ENCODE measurements around the gene GARRE1.
"Not testable (repeated sequence)": the region's sequence is repeated elsewhere in the genome, so short reads cannot be mapped to it uniquely, and the experiment has no call there.

Gene GARRE1

DNA sequence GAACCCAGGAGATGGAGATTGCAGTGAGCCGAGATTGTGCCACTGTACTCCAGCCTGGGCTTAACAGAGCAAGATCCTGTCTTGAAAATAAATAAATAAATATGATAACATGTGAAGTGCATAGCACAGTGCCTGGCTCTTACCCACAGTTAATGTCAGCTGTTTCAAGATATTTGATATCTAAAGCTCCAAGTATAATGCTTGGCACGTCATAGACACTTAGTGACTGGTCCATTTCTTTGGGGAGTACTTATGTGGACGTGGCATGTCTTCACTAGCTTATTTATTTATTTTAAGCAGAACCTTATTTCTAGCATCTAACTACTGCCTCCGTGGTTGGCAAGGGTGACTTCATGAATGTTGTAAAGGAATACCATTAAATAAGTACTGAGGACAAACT is 18.8 kb downstream of the GARRE1 start:
- FAIRE-seq = no peak
- no peak for DNase-seq (ENCODE audit: insufficient read length, low spot score)
- TF ChIP-seq POU2F2 (IDR thresholded peaks at IDR 0.05; ENCODE audit: low read depth, low read length) (no peak), POLR2AphosphoS5 (IDR thresholded peaks at IDR 0.05; ENCODE audit: low read depth, low read length) (no peak), POLR2A (IDR thresholded peaks at IDR 0.05; ENCODE audit: low read depth, low read length) (no peak), PAX5 (IDR thresholded peaks at IDR 0.05; ENCODE audit: insufficient read depth, low read length, severe bottlenecking) (no peak), SPI1 (IDR thresholded peaks at IDR 0.05; ENCODE audit: low read depth, low read length) (no peak), TAF1 (IDR thresholded peaks at IDR 0.05; ENCODE audit: low read depth, low read length) (no peak)

DNA sequence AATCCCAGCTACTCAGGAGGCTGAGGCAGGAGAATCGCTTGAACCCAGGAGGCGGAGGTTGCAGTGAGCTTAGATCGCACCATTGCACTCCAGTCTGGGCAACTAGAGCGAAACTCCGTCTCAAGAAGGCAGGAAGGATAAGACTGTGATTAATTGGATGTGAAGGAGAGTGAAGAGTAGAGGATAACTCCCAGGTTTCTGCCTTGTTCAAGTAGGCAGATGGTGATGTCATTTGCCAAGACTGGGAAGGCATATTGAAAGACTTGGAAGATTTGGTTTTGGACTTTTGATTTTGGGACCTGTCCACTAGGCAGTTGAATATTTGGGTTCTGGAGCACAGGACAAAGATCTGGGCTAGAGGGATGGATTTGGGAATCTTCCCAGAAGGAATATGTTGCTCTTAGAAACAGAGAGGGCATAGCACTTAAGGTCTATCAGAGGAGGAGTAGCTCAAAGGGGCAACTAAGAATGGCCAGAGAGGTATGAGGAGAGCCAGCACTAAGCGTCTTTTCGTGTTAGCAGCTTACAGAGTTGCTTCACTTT is 20.0 kb downstream of the GARRE1 start:
- FAIRE-seq (no peak), DNase-seq (ENCODE audit: insufficient read length, low spot score) (no peak)
- no peak for TF ChIP-seq TAF1 (IDR thresholded peaks at IDR 0.05; ENCODE audit: low read depth, low read length)
- TF ChIP-seq POU2F2 (IDR thresholded peaks at IDR 0.05; ENCODE audit: low read depth, low read length) = no peak
- no peak for TF ChIP-seq POLR2A (IDR thresholded peaks at IDR 0.05; ENCODE audit: low read depth, low read length)
- TF ChIP-seq PAX5 (IDR thresholded peaks at IDR 0.05; ENCODE audit: insufficient read depth, low read length, severe bottlenecking) = no peak
- TF ChIP-seq POLR2AphosphoS5 (IDR thresholded peaks at IDR 0.05; ENCODE audit: low read depth, low read length) = no peak
- no peak for TF ChIP-seq SPI1 (IDR thresholded peaks at IDR 0.05; ENCODE audit: low read depth, low read length)

- TF ChIP-seq POU2F2 (IDR thresholded peaks at IDR 0.05; ENCODE audit: low read depth, low read length) = no peak
- TF ChIP-seq POLR2A (IDR thresholded peaks at IDR 0.05; ENCODE audit: low read depth, low read length) = no peak
- TF ChIP-seq PAX5 (IDR thresholded peaks at IDR 0.05; ENCODE audit: insufficient read depth, low read length, severe bottlenecking) = no peak
- no peak for TF ChIP-seq TAF1 (IDR thresholded peaks at IDR 0.05; ENCODE audit: low read depth, low read length)
- TF ChIP-seq POLR2AphosphoS5 (IDR thresholded peaks at IDR 0.05; ENCODE audit: low read depth, low read length) = no peak
- no peak for TF ChIP-seq SPI1 (IDR thresholded peaks at IDR 0.05; ENCODE audit: low read depth, low read length)
- no peak for FAIRE-seq
- no peak for DNase-seq (ENCODE audit: insufficient read length, low spot score)
Measured at GRCh38 chr19:34274827-34275625, 20.7 kb downstream of the GARRE1 start.

GRCh38 chr19:34275705-34276104 is 21.4 kb downstream of the GARRE1 start:
- FAIRE-seq (no peak), DNase-seq (ENCODE audit: insufficient read length, low spot score) (no peak)
- TF ChIP-seq SPI1 (IDR thresholded peaks at IDR 0.05; ENCODE audit: low read depth, low read length) (no peak), PAX5 (IDR thresholded peaks at IDR 0.05; ENCODE audit: insufficient read depth, low read length, severe bottlenecking) (no peak), POU2F2 (IDR thresholded peaks at IDR 0.05; ENCODE audit: low read depth, low read length) (no peak), POLR2A (IDR thresholded peaks at IDR 0.05; ENCODE audit: low read depth, low read length) (no peak), POLR2AphosphoS5 (IDR thresholded peaks at IDR 0.05; ENCODE audit: low read depth, low read length) (no peak), TAF1 (IDR thresholded peaks at IDR 0.05; ENCODE audit: low read depth, low read length) (no peak)

DNA sequence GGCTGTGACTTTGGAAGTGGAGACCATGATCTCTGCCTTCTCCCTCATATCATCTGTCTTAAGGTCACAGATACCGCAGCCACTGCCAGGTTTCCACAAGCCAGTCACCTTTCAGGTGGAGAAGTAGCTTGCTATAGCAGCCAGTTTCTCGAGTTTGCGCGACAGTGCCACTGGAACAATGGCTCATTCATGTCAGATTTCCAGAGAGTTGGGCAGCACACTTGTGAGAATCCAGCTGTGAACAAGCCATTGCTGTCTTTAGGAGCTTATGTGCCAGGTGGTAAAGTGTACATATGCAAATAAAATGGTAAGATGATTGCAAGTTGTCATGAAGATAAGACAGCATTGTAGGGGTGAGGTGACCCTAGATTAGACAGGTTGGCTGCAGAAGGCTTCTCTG is 22.3 kb downstream of the GARRE1 start:
- no peak for TF ChIP-seq POLR2A (IDR thresholded peaks at IDR 0.05; ENCODE audit: low read depth, low read length)
- no peak for TF ChIP-seq POU2F2 (IDR thresholded peaks at IDR 0.05; ENCODE audit: low read depth, low read length)
- no peak for TF ChIP-seq TAF1 (IDR thresholded peaks at IDR 0.05; ENCODE audit: low read depth, low read length)
- no peak for TF ChIP-seq SPI1 (IDR thresholded peaks at IDR 0.05; ENCODE audit: low read depth, low read length)
- TF ChIP-seq PAX5 (IDR thresholded peaks at IDR 0.05; ENCODE audit: insufficient read depth, low read length, severe bottlenecking) = no peak
- TF ChIP-seq POLR2AphosphoS5 (IDR thresholded peaks at IDR 0.05; ENCODE audit: low read depth, low read length) = no peak
- no peak for FAIRE-seq
- no peak for DNase-seq (ENCODE audit: insufficient read length, low spot score)

DNA sequence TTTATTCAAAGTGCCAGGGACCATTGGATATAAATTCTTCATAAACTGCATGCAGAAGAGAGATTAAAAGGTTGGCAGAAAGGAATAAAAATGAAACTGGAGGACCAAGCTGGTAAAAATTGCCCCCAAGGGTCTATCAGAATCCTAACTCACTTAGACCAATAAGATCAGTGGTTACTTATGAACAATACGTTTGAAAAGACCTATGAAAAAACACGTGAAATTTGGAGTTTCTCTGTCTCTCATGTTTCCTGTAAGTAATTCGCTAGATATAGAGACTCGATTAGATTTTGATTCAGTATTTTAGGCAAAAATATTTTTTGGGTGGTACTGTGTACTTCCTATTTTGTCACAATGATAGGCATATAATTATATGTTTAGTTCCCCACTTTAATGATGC is 22.9 kb downstream of the GARRE1 start:
- TF ChIP-seq POLR2A (IDR thresholded peaks at IDR 0.05; ENCODE audit: low read depth, low read length) = no peak
- no peak for FAIRE-seq
- DNase-seq (ENCODE audit: insufficient read length, low spot score) = no peak

DNA sequence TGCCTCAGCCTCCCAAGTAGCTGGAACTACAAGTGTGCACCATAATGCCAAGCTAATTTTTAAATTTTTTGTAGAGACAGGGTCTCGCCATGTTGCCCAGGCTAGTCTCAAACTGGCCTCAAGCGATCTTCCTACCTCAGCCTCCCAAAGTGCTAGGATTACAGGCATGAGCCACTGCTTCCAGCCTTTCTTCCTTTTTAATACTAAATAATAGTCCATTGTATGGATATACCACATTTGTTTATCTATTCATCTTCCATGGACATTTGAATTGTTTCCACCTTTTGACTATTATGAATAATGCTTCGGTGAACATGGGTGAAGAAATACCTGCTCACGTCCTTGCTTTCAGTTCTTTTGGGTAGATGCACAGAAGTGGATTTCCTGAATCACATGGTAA is 24.4 kb downstream of the GARRE1 start:
- DNase-seq (ENCODE audit: insufficient read length, low spot score) (no peak), FAIRE-seq (no peak)
- TF ChIP-seq POU2F2 (IDR thresholded peaks at IDR 0.05; ENCODE audit: low read depth, low read length) (no peak), TAF1 (IDR thresholded peaks at IDR 0.05; ENCODE audit: low read depth, low read length) (no peak), SPI1 (IDR thresholded peaks at IDR 0.05; ENCODE audit: low read depth, low read length) (no peak), POLR2A (IDR thresholded peaks at IDR 0.05; ENCODE audit: low read depth, low read length) (no peak), PAX5 (IDR thresholded peaks at IDR 0.05; ENCODE audit: insufficient read depth, low read length, severe bottlenecking) (no peak), POLR2AphosphoS5 (IDR thresholded peaks at IDR 0.05; ENCODE audit: low read depth, low read length) (no peak)

DNA sequence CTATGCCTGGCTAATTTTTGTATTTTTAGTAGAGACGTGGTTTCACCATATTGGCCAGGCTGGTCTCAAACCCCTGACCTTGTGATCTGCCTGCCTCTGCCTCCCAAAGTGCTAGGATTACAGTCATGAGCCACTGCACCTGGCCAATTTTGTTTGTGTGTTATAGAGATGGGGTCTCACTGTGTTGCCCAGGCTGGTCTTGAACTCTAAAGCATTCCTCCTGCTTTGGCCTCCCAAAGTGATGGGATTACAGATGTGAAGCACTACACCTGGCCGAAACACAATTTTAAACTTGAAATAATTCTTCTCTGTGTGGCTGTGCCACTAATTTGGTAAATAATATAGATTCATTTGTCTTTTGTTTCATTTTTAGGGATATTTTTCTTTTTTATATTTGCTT is 27.1 kb downstream of the GARRE1 start:
- not testable (repeated sequence) for FAIRE-seq; DNase-seq (ENCODE audit: insufficient read length, low spot score)

DNA sequence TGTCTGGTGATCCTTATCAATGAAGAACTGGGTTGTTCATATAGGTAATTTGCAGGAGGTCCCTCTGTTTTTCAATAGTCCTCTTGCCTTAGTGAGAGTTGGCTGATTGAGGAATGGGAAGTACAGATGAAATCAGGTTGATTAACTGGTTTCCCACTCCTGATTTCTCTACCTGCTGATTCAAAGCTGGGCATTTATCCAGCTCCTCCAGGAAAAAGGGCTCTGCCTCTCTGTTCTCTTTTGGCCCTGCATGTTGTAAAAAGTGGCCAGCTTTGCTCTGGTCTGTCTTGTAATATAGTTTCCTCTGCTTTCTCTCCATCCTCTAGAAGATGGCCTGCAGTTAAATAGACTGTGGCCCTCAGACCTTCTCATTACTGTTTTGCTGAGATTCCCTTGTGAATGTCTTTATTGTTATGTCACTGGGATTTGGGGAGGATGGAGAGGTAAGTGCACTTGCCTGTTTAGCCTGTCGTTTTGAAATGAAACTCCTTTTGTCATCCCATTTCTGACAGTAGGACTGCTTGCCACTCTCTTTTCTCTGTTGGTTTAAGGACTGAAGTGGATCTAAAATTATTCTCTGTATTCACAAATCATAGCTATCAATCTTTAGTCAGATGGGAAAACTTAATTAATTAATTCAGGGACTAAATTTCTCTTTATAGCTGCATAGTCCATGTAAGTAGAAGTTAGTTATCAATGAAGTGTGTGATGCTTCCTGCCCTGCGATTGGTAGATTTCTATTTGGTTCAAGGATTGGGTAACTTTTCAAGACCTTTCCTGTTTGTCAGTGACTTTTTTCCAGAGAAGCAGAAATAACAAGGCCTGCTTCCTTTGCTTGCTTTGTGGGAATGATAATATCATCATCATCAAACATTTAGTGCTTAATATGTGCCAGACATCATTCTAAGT is 28.5 kb downstream of the GARRE1 start:
- FAIRE-seq (no peak), DNase-seq (ENCODE audit: insufficient read length, low spot score) (no peak)
- TF ChIP-seq POLR2AphosphoS5 (IDR thresholded peaks at IDR 0.05; ENCODE audit: low read depth, low read length) (no peak), PAX5 (IDR thresholded peaks at IDR 0.05; ENCODE audit: insufficient read depth, low read length, severe bottlenecking) (no peak), POLR2A (IDR thresholded peaks at IDR 0.05; ENCODE audit: low read depth, low read length) (no peak), SPI1 (IDR thresholded peaks at IDR 0.05; ENCODE audit: low read depth, low read length) (no peak), POU2F2 (IDR thresholded peaks at IDR 0.05; ENCODE audit: low read depth, low read length) (no peak), TAF1 (IDR thresholded peaks at IDR 0.05; ENCODE audit: low read depth, low read length) (no peak)

Measured in GM12891 (cell line).